Measurements from ENCODE around the gene PCSK5.
"Not testable (repeated sequence)": the region's sequence is repeated elsewhere in the genome, so short reads cannot be mapped to it uniquely, and the experiment has no call there.

The PCSK5 gene

GRCh38 chr9:76330034-76330433 lies 439.6 kb downstream of the PCSK5 start:
- DNase-seq: no peak

DNA sequence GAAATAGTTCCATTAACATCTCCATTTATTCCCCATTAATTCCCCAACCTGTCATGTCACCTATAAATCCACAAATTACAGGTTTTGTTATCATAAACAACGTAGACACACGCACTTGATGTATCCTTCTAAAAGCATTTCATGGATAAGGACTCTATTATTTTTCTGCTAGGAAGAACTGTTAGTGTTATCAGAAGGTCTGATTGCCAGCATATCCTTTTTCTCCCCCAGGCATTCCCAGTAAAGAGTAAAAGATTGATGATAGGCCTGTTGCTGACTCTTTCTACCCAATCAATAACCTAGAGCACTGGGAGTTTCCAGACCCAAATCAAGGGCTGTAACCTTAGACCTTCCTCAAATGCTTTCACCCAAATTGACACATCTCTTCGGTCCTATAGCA lies 442.9 kb downstream of the PCSK5 start:
- no peak for DNase-seq

DNA sequence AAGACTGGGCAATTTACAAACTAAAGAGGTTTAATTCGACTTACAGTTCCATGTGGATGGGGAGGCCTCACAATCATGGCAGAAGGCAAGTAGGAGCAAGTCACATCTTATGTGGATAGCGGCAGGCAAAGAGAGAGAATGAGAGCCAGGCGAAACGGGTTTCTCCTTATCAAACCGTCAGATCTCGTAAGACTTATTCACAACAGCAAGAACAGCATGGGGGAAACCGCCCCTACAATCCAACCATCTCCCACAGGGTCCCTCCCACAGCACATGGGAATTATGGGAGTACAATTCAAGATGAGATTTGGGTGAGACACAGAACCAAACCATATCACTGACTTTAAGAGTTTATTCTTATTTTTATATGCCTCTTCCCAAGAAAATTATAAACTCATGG lies 443.5 kb downstream of the PCSK5 start:
- DNase-seq: no peak

GRCh38 chr9:76336027-76336426 lies 445.6 kb downstream of the PCSK5 start:
- no peak for DNase-seq

- no peak for DNase-seq
Measured at GRCh38 chr9:76338418-76338817, 447.9 kb downstream of the PCSK5 start.

GRCh38 chr9:76341616-76342015 lies 451.1 kb downstream of the PCSK5 start:
- DNase-seq: no peak

- no peak for DNase-seq
Measured at GRCh38 chr9:76342201-76342600, 451.7 kb downstream of the PCSK5 start.

- DNase-seq: no peak
Measured at GRCh38 chr9:76342858-76343257, 452.4 kb downstream of the PCSK5 start.

GRCh38 chr9:76349865-76350264 lies 459.4 kb downstream of the PCSK5 start:
- no peak for DNase-seq

DNA sequence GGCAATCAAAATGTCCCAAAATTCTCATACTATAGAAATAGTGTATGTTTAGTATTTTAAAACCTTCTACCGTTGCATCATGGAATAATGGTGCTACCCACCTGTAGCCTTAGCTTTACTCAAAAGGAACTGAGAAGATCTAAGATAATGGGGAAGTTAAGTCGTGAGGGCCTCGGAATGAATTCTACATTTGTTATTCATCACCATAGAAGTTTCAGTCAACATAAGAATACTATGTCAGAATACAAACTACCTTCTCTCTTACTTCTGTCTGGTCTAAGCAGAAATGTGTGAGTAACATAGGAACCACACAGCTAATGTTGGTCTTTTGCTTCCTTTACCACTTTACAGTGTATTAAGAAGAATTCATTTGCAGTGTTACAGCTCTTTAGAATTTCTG lies 460.5 kb downstream of the PCSK5 start:
- no peak for DNase-seq

DNA sequence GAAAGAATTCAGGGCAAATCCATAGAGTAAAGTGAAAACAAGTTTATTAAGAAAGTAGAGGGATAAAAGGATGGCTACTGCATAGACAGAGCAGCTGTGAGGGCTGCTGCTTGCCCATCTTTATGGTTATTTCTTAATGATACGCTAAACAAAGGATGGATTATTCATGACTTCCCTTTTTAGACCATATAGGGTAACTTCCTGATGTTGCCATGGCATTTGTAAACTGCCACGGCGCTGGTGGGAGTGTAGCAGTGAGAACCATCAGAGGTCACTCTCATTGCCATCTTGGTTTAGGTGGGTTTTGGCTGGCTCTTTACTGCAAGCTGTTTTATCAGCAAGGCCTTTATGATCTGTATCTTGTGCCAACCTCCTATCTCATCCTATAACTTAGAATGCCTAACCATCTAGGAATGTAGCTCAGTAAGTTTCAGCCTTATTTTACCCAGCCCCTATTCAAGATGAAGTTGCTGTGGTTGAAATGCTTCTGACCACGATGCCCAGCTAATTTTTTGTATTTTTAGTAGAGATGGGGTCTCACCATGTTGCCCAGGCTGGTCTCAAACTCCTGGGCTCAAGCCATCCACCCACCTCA lies 461.6 kb downstream of the PCSK5 start:
- no peak for DNase-seq

- no peak for DNase-seq
Measured at GRCh38 chr9:76353280-76353679, 462.8 kb downstream of the PCSK5 start.

GRCh38 chr9:76354221-76354620 lies 463.7 kb downstream of the PCSK5 start:
- no peak for DNase-seq

GRCh38 chr9:76355886-76356285 lies 465.4 kb downstream of the PCSK5 start:
- DNase-seq: no peak

GRCh38 chr9:76357555-76357954 lies 467.1 kb downstream of the PCSK5 start:
- no peak for DNase-seq

- DNase-seq: no peak
Measured at GRCh38 chr9:76358628-76359280, 468.3 kb downstream of the PCSK5 start.

- DNase-seq: no peak
Measured at GRCh38 chr9:76359365-76359764, 468.9 kb downstream of the PCSK5 start.

DNA sequence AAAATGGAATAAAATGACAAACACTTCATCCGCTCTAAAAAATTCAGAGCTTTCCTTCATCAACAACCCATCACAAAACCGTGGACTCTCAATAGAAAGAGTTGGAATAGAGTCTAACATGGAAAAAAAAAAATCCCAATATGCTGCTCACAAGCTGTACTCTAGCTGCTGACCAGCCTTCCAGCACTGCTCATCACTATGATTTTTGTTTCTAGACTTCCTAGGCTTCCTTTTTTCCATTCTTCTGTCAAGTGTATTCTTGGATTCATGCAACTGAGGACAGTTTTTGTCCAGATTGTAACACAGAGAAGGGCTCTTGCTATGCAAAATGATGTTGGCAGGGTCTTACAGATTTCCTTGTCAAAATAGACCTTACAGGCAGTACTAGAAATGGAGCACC lies 469.3 kb downstream of the PCSK5 start:
- DNase-seq: no peak

DNA sequence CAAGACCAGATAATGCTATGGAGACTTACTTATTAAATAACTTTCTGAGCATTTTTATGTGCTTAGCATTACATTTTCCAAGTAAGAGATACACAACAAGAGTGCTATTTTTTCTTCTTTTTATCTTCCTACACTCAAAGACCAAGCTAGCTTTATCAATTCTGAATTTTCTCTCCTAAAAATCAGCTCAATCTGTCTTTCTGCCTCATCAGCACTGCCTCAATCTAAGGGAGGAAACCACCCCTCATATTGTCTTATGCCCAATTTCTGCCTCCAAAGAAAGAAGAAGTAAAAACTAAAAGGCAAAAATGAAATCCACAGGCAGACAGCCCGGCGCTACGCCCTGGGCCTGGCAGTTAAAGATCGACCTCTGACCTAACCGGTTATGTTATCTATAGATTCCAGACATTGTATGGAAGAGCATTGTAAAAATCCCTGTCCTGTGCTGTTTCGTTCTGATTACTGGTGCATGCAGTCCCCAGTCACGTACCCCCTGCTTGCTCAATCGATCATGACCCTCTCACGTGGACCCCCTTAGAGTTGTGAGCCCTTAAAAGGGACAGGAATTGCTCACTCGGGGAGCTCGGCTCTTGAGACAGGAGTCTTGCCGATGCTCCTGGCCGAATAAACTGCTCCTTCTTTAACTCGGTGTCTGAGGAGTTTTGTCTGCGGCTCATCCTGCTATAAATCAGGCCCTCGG lies 472.0 kb downstream of the PCSK5 start:
- not testable (repeated sequence) for DNase-seq

DNA sequence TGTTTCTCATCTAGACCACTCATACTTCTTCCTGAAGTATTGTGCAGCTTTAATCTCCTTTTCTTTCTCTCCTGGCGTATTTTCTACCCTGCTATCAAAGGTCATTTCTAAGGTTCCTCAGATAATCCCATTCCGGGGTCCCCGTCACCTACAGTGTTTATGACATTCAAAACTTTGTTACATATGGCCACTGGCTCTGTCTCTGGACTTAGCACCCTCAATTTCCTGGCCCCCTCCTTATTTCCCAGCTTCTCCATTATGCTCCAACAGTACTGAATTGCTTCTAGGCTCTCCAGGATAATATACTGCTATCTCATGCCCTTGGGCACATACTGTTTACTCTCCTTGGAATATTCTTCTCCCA lies 472.5 kb downstream of the PCSK5 start:
- DNase-seq: no peak

- DNase-seq: no peak
Measured at GRCh38 chr9:76365028-76365427, 474.6 kb downstream of the PCSK5 start.

DNA sequence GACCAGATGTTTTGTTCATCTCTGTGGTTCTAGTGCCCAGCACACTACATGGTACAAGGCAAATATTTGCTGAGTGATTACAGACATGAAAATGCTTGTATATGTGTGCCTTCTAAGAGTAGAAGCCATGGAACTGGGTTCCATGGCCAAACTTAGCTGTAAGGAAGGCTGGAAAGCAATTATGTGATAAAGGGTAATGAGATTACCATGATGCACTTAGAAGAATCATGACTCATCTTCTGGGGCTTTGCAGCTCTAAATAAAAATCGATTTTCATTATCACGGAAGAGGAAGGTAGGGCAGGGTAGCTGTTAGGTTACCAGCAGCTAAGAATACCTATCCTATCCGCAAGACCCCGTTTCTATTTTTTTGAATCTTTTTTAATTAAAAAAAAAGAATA lies 475.8 kb downstream of the PCSK5 start:
- no peak for DNase-seq

- peak; percentile 42 for DNase-seq
Measured at GRCh38 chr9:76369583-76369982, 479.1 kb downstream of the PCSK5 start.

- no peak for DNase-seq
Measured at GRCh38 chr9:76370396-76371023, 480.0 kb downstream of the PCSK5 start.
